Mesenteric fat pad (tissue), 1 donor: ENCODE measurements around the gene MBD3L2. TPM values are rescaled to one million over a fixed set of nuclear protein-coding genes. Genes with fewer than 3 reads are reported as not detected.

ENCODE experiments used
- total RNA-seq: library from RNA; stranded (reverse); fragmentation: NEBNext Ultra II Directional; extraction: Animal tissue kit (Norgen Biotek cat#: 25700); gene quantifications from one replicate; pipeline ENCODE4 v1.2.1, GENCODE V29; 2021
- donor health status: DM: yes; HTN: yes; CAD: no.

MBD3L2 gene
- total RNA-seq, 1 donor from 2014 or later: not detected

Other genes with a start within 250 kb of the MBD3L2 start
- gene ADGRE1, start 161.7 kb upstream of the MBD3L2 start, total RNA-seq: 2.4 TPM
- gene MBD3L2B, start 27.9 kb upstream of the MBD3L2 start, total RNA-seq: not detected
- gene MBD3L5, start 18.7 kb upstream of the MBD3L2 start, total RNA-seq: not detected
- gene MBD3L4, start 9.1 kb upstream of the MBD3L2 start, total RNA-seq: not detected
- not detected for gene MBD3L3, start 9.4 kb downstream of the MBD3L2 start, total RNA-seq
- 6.2 TPM for gene ZNF557, start 20.4 kb downstream of the MBD3L2 start, total RNA-seq
- 75.5 TPM for gene INSR, start 245.1 kb downstream of the MBD3L2 start, total RNA-seq